CD14-positive monocyte (primary cell): ENCODE results near the gene ARHGEF37. TPM values are rescaled to one million over a fixed set of nuclear protein-coding genes. Genes with fewer than 3 reads are reported as not detected.
A peak's percentile ranks its signal among the peaks of the same experiment; 100 is the strongest.

ENCODE experiments used
- DNase-seq, 3 donors: peaks; one replicate each; pipeline ENCODE4 v3.0.0-alpha.2; 2011 to 2022
- H2AFZ ChIP-seq: 2 replicates; pipeline ENCODE4 v1.6.0; 2012; ENCODE audit warnings: mild to moderate bottlenecking, low read depth, low read length, inconsistent platforms; ENCODE audit not compliant: insufficient read depth, poor library complexity, severe bottlenecking
- H3K27ac ChIP-seq, 2 donors: 1 replicate in 1 of 2; 2 replicates in 1 of 2; pipeline ENCODE4 v1.5.1; 2012 to 2013; ENCODE audit warnings: low read length in 2 of 2, control low read depth in 1 of 2, inconsistent platforms in 1 of 2, low read depth in 1 of 2, mild to moderate bottlenecking in 1 of 2
- H3K27me3 ChIP-seq, 2 donors: one replicate each; pipeline versions ENCODE4 v1.6.0 to v1.6.1; 2011 to 2013; ENCODE audit warnings: low read length in 2 of 2; ENCODE audit not compliant: control insufficient read depth in 2 of 2, insufficient read depth in 2 of 2
- H3K36me3 ChIP-seq, 2 donors: replicated peaks in 1 of 2; 1 replicate in 1 of 2; 2 replicates in 1 of 2; pipeline versions ENCODE4 v1.5.1 to v1.6.1; 2012 to 2013; ENCODE audit warnings: low read length in 2 of 2, control low read depth in 1 of 2, inconsistent platforms in 1 of 2, mild to moderate bottlenecking in 1 of 2; ENCODE audit not compliant: insufficient read depth in 2 of 2, control insufficient read depth in 1 of 2
- H3K4me1 ChIP-seq, 2 donors: 1 replicate in 1 of 2; 2 replicates in 1 of 2; pipeline versions ENCODE4 v1.5.1 to v1.6.1; 2012 to 2013; ENCODE audit warnings: low read length in 2 of 2, control low read depth in 1 of 2, inconsistent platforms in 1 of 2, mild to moderate bottlenecking in 1 of 2, moderate library complexity in 1 of 2; ENCODE audit not compliant: insufficient read depth in 2 of 2, control insufficient read depth in 1 of 2
- H3K4me2 ChIP-seq: replicated peaks from 2 replicates; pipeline ENCODE3; 2012; ENCODE audit warnings: low read length, moderate library complexity, mild to moderate bottlenecking; ENCODE audit not compliant: poor library complexity, severe bottlenecking; ENCODE audit errors: extremely low read depth
- H3K4me3 ChIP-seq, 3 experiments: fragments of 200-600 bp in 1 of 3; sonication (generic) in 1 of 3; replicated peaks in 1 of 3; 1 replicate in 2 of 3; 2 replicates in 1 of 3; pipeline ENCODE4 v1.5.1; 2011 to 2013; ENCODE audit warnings: low read length in 3 of 3, mild to moderate bottlenecking in 3 of 3, control low read depth in 2 of 3, low read depth in 2 of 3, inconsistent platforms in 1 of 3, moderate library complexity in 1 of 3
- H3K79me2 ChIP-seq: 2 replicates; pipeline ENCODE4 v1.6.0; 2012; ENCODE audit warnings: mild to moderate bottlenecking, control low read depth, inconsistent platforms, low read length, moderate library complexity; ENCODE audit not compliant: insufficient read depth
- H3K9ac ChIP-seq: 2 replicates; pipeline ENCODE4 v1.6.0; 2017; ENCODE audit warnings: low read length, mild to moderate bottlenecking; ENCODE audit not compliant: insufficient read depth, poor library complexity, severe bottlenecking
- H3K9me3 ChIP-seq, 2 donors: replicated peaks in 1 of 2; 1 replicate in 1 of 2; 2 replicates in 1 of 2; pipeline versions ENCODE4 v1.5.1 to v1.6.1; 2012 to 2013; ENCODE audit warnings: low read length in 2 of 2, control low read depth in 1 of 2; ENCODE audit not compliant: control insufficient read depth in 1 of 2, insufficient read depth in 1 of 2
- H4K20me1 ChIP-seq: 2 replicates; pipeline ENCODE4 v1.6.0; 2012; ENCODE audit warnings: mild to moderate bottlenecking, low read length, control low read depth, moderate library complexity; ENCODE audit not compliant: insufficient read depth
- H3K27ac Mint-ChIP-seq, 7 donors: one replicate each; pipeline ENCODE4 v1.8.0; 2020; ENCODE audit warnings: mild to moderate bottlenecking in 7 of 7, mixed read lengths in 7 of 7, moderate library complexity in 6 of 7, inconsistent platforms in 2 of 7
- H3K27me3 Mint-ChIP-seq, 3 donors: one replicate each; pipeline ENCODE4 v1.8.0; 2021 to 2022; ENCODE audit warnings: low read depth in 3 of 3, mild to moderate bottlenecking in 3 of 3, mixed read lengths in 3 of 3, moderate library complexity in 3 of 3, inconsistent platforms in 1 of 3
- H3K36me3 Mint-ChIP-seq, 2 donors: one replicate each; pipeline ENCODE4 v1.8.0; 2020; ENCODE audit warnings: mixed read lengths in 2 of 2, inconsistent platforms in 1 of 2, mild to moderate bottlenecking in 1 of 2
- H3K4me1 Mint-ChIP-seq: one replicate; pipeline ENCODE4 v1.8.0; 2020; ENCODE audit warnings: mild to moderate bottlenecking, mixed read lengths
- H3K4me3 Mint-ChIP-seq, 2 donors: one replicate each; pipeline ENCODE4 v1.8.0; 2020; ENCODE audit warnings: mild to moderate bottlenecking in 2 of 2, mixed read lengths in 2 of 2, moderate library complexity in 1 of 2
- H3K9me3 Mint-ChIP-seq, 7 donors: one replicate each; pipeline ENCODE4 v1.8.0; 2020 to 2022; ENCODE audit warnings: mixed read lengths in 7 of 7, mild to moderate bottlenecking in 6 of 7, moderate library complexity in 6 of 7, inconsistent platforms in 2 of 7
- WGBS: methylation state at CpG from one replicate; pipeline ENCODE4 v1.1.5; 2013; ENCODE audit warnings: missing lambda C conversion rate; ENCODE audit not compliant: insufficient coverage; 5-methylcytosine and 5-hydroxymethylcytosine counted together
- intact Hi-C, 2 donors: fragments of 100-400 bp; cut with micrococcal nuclease; formaldehyde crosslinking; loops; one replicate each; pipeline versions ENCODE4 v1.15.0 to v1.15.1; 2023
- polyA plus RNA-seq, 3 donors: library from polyadenylated mRNA; depleted of rRNA in 1 of 3; unstranded in 2 of 3; stranded (reverse) in 1 of 3; fragments of 300-500 nt in 2 of 3; fragments of >200 nt in 1 of 3; fragmentation: Illumina TruSeq in 2 of 3; gene quantifications; 1 replicate in 2 of 3; 2 replicates in 1 of 3; pipeline ENCODE4 v1.2.3, GENCODE V29; 2012 to 2021
- TF ChIP-seq, protein P1 (sequence below): fragments of 200-600 bp; IDR thresholded peaks from one replicate; pipeline ENCODE4 v1.8.0; 2022; ENCODE audit warnings: antibody characterized with exemption, mild to moderate bottlenecking

The ARHGEF37 gene
- polyA plus RNA-seq, 3 donors, result not detected

- peaks cover 7% of the 10 kb centered on the region for H3K4me1 Mint-ChIP-seq
- Histone ChIP-seq H4K20me1 (no peaks in the 10 kb centered on the region), H3K4me3 (no peak overlapping the region), H3K4me1 (peaks cover 0 to 4% of the 10 kb centered on the region in 2 donors), H3K27me3 (no peaks in the 10 kb centered on the region), H3K27ac (no peak overlapping the region), H3K4me2 (no peak overlapping the region), H3K36me3 (no peaks in the 10 kb centered on the region), H3K9me3 (no peaks in the 10 kb centered on the region), H2AFZ (no peak overlapping the region), H3K9ac (no peak overlapping the region), H3K79me2 (no peaks in the 10 kb centered on the region)
- no peak for DNase-seq
- TF ChIP-seq, protein P1, sequence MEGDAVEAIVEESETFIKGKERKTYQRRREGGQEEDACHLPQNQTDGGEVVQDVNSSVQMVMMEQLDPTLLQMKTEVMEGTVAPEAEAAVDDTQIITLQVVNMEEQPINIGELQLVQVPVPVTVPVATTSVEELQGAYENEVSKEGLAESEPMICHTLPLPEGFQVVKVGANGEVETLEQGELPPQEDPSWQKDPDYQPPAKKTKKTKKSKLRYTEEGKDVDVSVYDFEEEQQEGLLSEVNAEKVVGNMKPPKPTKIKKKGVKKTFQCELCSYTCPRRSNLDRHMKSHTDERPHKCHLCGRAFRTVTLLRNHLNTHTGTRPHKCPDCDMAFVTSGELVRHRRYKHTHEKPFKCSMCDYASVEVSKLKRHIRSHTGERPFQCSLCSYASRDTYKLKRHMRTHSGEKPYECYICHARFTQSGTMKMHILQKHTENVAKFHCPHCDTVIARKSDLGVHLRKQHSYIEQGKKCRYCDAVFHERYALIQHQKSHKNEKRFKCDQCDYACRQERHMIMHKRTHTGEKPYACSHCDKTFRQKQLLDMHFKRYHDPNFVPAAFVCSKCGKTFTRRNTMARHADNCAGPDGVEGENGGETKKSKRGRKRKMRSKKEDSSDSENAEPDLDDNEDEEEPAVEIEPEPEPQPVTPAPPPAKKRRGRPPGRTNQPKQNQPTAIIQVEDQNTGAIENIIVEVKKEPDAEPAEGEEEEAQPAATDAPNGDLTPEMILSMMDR, result no peak
- 91% methylated on average over 7 of the region's 9 CpGs for WGBS
- H3K9me3 Mint-ChIP-seq, result peaks cover 0 to 3% (median 0%) of the 10 kb centered on the region in 7 donors
- peak overlapping the region in 1 of 2 donors; percentile 34 for H3K4me3 Mint-ChIP-seq
- H3K36me3 Mint-ChIP-seq, result no peaks in the 10 kb centered on the region
- intact Hi-C loops, result loop anchor here in 1 of 2 donors (10.0 kb wide), 1 partner anchor 356 kb away; no protein-coding TSS in a partner anchor
- H3K27me3 Mint-ChIP-seq, result peaks cover 0 to 2% (median 0%) of the 10 kb centered on the region in 3 donors
- peak overlapping the region in 1 of 7 donors; percentile 36 for H3K27ac Mint-ChIP-seq
Observed at GRCh38 chr5:149638546-149639241, 57.4 kb downstream of the ARHGEF37 start.

GRCh38 chr5:149639737-149640136 lies 58.4 kb downstream of the ARHGEF37 start:
- no peak overlapping the region for H3K27ac ChIP-seq
- intact Hi-C loops, result loop anchor here in 1 of 2 donors (10.0 kb wide), 1 partner anchor 355 kb away; no protein-coding TSS in a partner anchor
- no peaks in the 10 kb centered on the region for H3K27me3 ChIP-seq
- H3K9ac ChIP-seq, result no peak overlapping the region
- H3K9me3 Mint-ChIP-seq, result peaks cover 0 to 3% (median 0%) of the 10 kb centered on the region in 7 donors
- H3K4me2 ChIP-seq, result no peak overlapping the region
- TF ChIP-seq, protein P1, result no peak
- no peaks in the 10 kb centered on the region for H3K36me3 ChIP-seq
- H3K4me3 Mint-ChIP-seq, result no peak overlapping the region
- H3K4me1 Mint-ChIP-seq, result peaks cover 7% of the 10 kb centered on the region
- no peaks in the 10 kb centered on the region for H3K79me2 ChIP-seq
- H3K27ac Mint-ChIP-seq, result peak overlapping the region in 2 of 7 donors; percentile 7 to 59
- H3K36me3 Mint-ChIP-seq, result no peaks in the 10 kb centered on the region
- no peak overlapping the region for H2AFZ ChIP-seq
- no peaks in the 10 kb centered on the region for H3K27me3 Mint-ChIP-seq
- no peak overlapping the region for H3K4me3 ChIP-seq
- peaks cover 0 to 4% of the 10 kb centered on the region in 2 donors for H3K4me1 ChIP-seq
- no peaks in the 10 kb centered on the region for H4K20me1 ChIP-seq
- no peak for DNase-seq
- no peaks in the 10 kb centered on the region for H3K9me3 ChIP-seq
